ENCODE results near the gene GNB2.
"Not testable (repeated sequence)": the region's sequence is repeated elsewhere in the genome, so short reads cannot be mapped to it uniquely, and the experiment has no call there.

The GNB2 gene

DNA sequence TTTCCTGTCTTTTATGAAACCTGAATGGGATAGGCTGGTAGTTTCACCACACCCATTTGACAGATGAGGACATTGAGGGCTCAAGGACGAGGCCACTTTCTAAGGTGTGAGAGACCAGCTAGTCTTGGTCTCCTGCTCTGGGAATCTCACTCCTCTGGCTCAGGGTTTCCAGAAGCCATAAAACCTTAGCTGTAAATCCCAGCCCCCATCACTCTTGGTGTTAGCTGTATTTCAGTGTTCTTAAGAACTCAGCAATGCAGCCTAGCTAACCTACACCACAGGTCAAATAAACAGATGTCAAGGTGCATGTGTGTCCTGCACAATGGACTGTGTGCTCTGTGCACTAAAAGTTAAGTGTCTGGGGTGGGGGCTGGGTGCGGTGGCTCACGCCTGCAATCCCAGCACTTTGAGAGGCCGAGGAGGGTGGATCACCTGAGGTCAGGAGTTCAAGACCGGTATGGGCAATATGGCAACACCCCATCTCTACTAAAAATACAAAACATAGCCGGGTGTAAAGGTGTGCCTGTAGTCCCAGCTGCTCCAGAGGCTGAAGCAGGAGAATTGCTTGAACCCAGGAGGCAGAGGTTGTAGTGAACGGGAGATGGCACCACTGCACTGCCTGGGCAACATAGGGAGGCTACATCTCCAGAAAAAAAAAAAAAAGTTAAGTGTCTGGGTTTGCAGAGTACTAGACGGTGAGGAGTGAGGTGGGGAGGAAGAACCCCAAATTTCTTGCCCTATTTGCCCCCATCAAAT, 46.2 kb downstream of the GNB2 start:
- H3K4me3 ChIP-seq (ENCODE audit: control insufficient read depth, low read depth, low read length): no peak overlapping the region
- TF ChIP-seq, protein P1, sequence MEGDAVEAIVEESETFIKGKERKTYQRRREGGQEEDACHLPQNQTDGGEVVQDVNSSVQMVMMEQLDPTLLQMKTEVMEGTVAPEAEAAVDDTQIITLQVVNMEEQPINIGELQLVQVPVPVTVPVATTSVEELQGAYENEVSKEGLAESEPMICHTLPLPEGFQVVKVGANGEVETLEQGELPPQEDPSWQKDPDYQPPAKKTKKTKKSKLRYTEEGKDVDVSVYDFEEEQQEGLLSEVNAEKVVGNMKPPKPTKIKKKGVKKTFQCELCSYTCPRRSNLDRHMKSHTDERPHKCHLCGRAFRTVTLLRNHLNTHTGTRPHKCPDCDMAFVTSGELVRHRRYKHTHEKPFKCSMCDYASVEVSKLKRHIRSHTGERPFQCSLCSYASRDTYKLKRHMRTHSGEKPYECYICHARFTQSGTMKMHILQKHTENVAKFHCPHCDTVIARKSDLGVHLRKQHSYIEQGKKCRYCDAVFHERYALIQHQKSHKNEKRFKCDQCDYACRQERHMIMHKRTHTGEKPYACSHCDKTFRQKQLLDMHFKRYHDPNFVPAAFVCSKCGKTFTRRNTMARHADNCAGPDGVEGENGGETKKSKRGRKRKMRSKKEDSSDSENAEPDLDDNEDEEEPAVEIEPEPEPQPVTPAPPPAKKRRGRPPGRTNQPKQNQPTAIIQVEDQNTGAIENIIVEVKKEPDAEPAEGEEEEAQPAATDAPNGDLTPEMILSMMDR (conservative IDR thresholded peaks at IDR 0.05; ENCODE audit: control insufficient read depth, insufficient read depth, low read depth, low read length): peak; percentile 37
- peak; percentile 44 for DNase-seq (ENCODE audit: low read depth)

DNA sequence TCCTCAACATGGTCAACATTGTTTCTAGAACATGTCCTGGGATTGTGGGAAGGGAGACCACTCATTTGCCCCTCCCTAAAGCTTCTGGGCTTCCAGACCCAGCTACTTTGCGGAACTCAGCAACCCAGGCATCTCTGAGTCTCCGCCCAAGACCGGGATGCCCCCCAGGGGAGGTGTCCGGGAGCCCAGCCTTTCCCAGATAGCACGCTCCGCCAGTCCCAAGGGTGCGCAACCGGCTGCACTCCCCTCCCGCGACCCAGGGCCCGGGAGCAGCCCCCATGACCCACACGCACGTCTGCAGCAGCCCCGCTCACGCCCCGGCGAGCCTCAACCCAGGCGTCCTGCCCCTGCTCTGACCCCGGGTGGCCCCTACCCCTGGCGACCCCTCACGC, 46.7 kb downstream of the GNB2 start, which contains the start of gene EPO:
Gene EPO (plus strand): TSS at position 190 of the 392 bp plus-strand sequence. CDS start 513 bp downstream, outside the sequence.
- TF ChIP-seq, protein P1 (conservative IDR thresholded peaks at IDR 0.05; ENCODE audit: control insufficient read depth, insufficient read depth, low read depth, low read length): no peak
- DNase-seq (ENCODE audit: low read depth): no peak
- H3K4me3 ChIP-seq (ENCODE audit: control insufficient read depth, low read depth, low read length): no peak within 1 kb of the TSS

DNA sequence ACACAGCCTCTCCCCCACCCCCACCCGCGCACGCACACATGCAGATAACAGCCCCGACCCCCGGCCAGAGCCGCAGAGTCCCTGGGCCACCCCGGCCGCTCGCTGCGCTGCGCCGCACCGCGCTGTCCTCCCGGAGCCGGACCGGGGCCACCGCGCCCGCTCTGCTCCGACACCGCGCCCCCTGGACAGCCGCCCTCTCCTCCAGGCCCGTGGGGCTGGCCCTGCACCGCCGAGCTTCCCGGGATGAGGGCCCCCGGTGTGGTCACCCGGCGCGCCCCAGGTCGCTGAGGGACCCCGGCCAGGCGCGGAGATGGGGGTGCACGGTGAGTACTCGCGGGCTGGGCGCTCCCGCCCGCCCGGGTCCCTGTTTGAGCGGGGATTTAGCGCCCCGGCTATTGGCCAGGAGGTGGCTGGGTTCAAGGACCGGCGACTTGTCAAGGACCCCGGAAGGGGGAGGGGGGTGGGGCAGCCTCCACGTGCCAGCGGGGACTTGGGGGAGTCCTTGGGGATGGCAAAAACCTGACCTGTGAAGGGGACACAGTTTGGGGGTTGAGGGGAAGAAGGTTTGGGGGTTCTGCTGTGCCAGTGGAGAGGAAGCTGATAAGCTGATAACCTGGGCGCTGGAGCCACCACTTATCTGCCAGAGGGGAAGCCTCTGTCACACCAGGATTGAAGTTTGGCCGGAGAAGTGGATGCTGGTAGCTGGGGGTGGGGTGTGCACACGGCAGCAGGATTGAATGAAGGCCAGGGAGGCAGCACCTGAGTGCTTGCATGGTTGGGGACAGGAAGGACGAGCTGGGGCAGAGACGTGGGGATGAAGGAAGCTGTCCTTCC, 47.3 kb downstream of the GNB2 start:
- TF ChIP-seq, protein P1 (conservative IDR thresholded peaks at IDR 0.05; ENCODE audit: control insufficient read depth, insufficient read depth, low read depth, low read length): no peak
- H3K4me3 ChIP-seq (ENCODE audit: control insufficient read depth, low read depth, low read length): no peak overlapping the region
- no peak for DNase-seq (ENCODE audit: low read depth)

DNA sequence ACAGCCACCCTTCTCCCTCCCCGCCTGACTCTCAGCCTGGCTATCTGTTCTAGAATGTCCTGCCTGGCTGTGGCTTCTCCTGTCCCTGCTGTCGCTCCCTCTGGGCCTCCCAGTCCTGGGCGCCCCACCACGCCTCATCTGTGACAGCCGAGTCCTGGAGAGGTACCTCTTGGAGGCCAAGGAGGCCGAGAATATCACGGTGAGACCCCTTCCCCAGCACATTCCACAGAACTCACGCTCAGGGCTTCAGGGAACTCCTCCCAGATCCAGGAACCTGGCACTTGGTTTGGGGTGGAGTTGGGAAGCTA, 47.9 kb downstream of the GNB2 start:
- no peak overlapping the region for H3K4me3 ChIP-seq (ENCODE audit: control insufficient read depth, low read depth, low read length)
- TF ChIP-seq, protein P1 (conservative IDR thresholded peaks at IDR 0.05; ENCODE audit: control insufficient read depth, insufficient read depth, low read depth, low read length): no peak
- DNase-seq (ENCODE audit: low read depth): no peak

DNA sequence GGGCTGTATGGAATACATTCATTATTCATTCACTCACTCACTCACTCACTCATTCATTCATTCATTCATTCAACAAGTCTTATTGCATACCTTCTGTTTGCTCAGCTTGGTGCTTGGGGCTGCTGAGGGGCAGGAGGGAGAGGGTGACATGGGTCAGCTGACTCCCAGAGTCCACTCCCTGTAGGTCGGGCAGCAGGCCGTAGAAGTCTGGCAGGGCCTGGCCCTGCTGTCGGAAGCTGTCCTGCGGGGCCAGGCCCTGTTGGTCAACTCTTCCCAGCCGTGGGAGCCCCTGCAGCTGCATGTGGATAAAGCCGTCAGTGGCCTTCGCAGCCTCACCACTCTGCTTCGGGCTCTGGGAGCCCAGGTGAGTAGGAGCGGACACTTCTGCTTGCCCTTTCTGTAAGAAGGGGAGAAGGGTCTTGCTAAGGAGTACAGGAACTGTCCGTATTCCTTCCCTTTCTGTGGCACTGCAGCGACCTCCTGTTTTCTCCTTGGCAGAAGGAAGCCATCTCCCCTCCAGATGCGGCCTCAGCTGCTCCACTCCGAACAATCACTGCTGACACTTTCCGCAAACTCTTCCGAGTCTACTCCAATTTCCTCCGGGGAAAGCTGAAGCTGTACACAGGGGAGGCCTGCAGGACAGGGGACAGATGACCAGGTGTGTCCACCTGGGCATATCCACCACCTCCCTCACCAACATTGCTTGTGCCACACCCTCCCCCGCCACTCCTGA, 49.1 kb downstream of the GNB2 start:
- TF ChIP-seq, protein P1 (conservative IDR thresholded peaks at IDR 0.05; ENCODE audit: control insufficient read depth, insufficient read depth, low read depth, low read length): no peak
- DNase-seq (ENCODE audit: low read depth): no peak
- H3K4me3 ChIP-seq (ENCODE audit: control insufficient read depth, low read depth, low read length): no peak overlapping the region

DNA sequence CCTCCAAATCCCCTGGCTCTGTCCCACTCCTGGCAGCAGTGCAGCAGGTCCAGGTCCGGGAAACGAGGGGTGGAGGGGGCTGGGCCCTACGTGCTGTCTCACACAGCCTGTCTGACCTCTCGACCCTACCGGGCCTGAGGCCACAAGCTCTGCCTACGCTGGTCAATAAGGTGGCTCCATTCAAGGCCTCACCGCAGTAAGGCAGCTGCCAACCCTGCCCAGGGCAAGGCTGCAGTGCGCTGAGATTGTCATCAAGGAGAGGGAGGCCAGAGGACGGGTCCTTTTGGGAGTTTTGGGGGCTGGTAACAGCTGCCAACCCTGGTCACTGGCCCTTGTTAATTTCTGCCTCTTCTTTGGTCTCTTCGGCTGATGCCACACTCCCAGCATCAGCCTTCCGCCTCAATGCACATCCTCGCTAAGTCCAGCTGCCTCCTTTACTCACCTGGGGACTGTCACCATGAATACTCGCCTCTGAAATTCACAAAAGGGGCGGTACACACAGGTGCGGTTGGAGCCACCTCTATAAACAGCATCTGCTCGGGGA, 50.3 kb downstream of the GNB2 start:
- no peak for DNase-seq (ENCODE audit: low read depth)
- TF ChIP-seq, protein P1 (conservative IDR thresholded peaks at IDR 0.05; ENCODE audit: control insufficient read depth, insufficient read depth, low read depth, low read length): no peak
- no peak overlapping the region for H3K4me3 ChIP-seq (ENCODE audit: control insufficient read depth, low read depth, low read length)

DNA sequence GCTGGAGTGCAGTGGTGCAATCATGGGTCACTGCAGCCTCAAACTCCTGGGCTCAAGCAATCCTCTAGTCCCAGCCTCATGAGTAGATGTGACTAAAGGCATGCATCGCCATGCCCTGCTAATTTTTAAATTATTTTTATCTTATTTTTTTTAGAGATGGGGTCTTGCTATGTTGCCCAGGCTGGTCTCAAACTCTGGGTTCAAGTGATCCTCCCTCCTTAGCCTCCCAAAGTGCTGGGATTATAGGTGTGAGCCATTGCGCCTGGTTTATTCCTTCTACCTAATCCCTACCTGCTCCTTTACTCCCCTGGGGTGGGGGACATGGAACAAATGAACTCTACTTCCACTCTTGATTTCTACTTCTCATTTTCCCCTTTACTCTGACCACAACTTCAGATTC, 50.8 kb downstream of the GNB2 start:
- not testable (repeated sequence) for H3K4me3 ChIP-seq (ENCODE audit: control insufficient read depth, low read depth, low read length); DNase-seq (ENCODE audit: low read depth)

All from fibroblast of mammary gland (primary cell).